ENCODE measurements around the gene CCDC70.
"Not testable (repeated sequence)": the region's sequence is repeated elsewhere in the genome, so short reads cannot be mapped to it uniquely, and the experiment has no call there.

CCDC70 gene

GRCh38 chr13:51907040-51907732 lies 45.4 kb downstream of the CCDC70 start:
- no peak for DNase-seq (ENCODE audit: low read depth in 2 of 2)

GRCh38 chr13:51909265-51909664 lies 47.5 kb downstream of the CCDC70 start:
- not testable (repeated sequence) for DNase-seq (ENCODE audit: low read depth in 2 of 2)

- no peak for DNase-seq (ENCODE audit: low read depth in 2 of 2)
These were observed 48.7 kb downstream of the CCDC70 start for GRCh38 chr13:51910508-51910907.

GRCh38 chr13:51912091-51912490 lies 50.3 kb downstream of the CCDC70 start:
- DNase-seq (ENCODE audit: low read depth in 2 of 2), result no peak

GRCh38 chr13:51912511-51913225 lies 50.9 kb downstream of the CCDC70 start:
- no peak for DNase-seq (ENCODE audit: low read depth in 2 of 2)

GRCh38 chr13:51913421-51914136 lies 51.8 kb downstream of the CCDC70 start:
- DNase-seq (ENCODE audit: low read depth in 2 of 2), result no peak

- no peak for DNase-seq (ENCODE audit: low read depth in 2 of 2)
These were observed 52.3 kb downstream of the CCDC70 start for GRCh38 chr13:51914137-51914493.
